Measurements from ENCODE around the gene ISLR2.
"Not testable (repeated sequence)": the region's sequence is repeated elsewhere in the genome, so short reads cannot be mapped to it uniquely, and the experiment has no call there.

Gene ISLR2

GRCh38 chr15:74130155-74130848 is at the start of gene ISLR2:
TSS of gene ISLR2 (plus strand) at chr15:74130586. CDS start at chr15:74132755, 2,169 bp downstream.
- in situ Hi-C loops (cut with MboI; ENCODE audit: low sequenced_read_pairs): no loop called here

GRCh38 chr15:74082450-74082849 is 47.9 kb upstream of the ISLR2 start, which contains the start of gene GOLGA6A:
TSS of gene GOLGA6A (minus strand) at chr15:74082550. CDS start at chr15:74082509, 41 bp downstream.
- in situ Hi-C loops (cut with MboI; ENCODE audit: low sequenced_read_pairs): not testable (repeated sequence)

GRCh38 chr15:74094567-74094966 is 35.8 kb upstream of the ISLR2 start:
- in situ Hi-C loops (cut with MboI; ENCODE audit: low sequenced_read_pairs): not testable (repeated sequence)

- in situ Hi-C loops (cut with MboI; ENCODE audit: low sequenced_read_pairs): not testable (repeated sequence)
Observed at GRCh38 chr15:74095610-74096009, 34.8 kb upstream of the ISLR2 start.

- in situ Hi-C loops (cut with MboI; ENCODE audit: low sequenced_read_pairs): not testable (repeated sequence)
Observed at GRCh38 chr15:74096753-74097474, 33.5 kb upstream of the ISLR2 start.

GRCh38 chr15:74099963-74100733 is 30.2 kb upstream of the ISLR2 start:
- in situ Hi-C loops (cut with MboI; ENCODE audit: low sequenced_read_pairs): not testable (repeated sequence)

GRCh38 chr15:74108111-74108510 is 22.3 kb upstream of the ISLR2 start:
- in situ Hi-C loops (cut with MboI; ENCODE audit: low sequenced_read_pairs): no loop called here

- in situ Hi-C loops (cut with MboI; ENCODE audit: low sequenced_read_pairs): not testable (repeated sequence)
Observed at GRCh38 chr15:74108611-74109010, 21.8 kb upstream of the ISLR2 start.

- in situ Hi-C loops (cut with MboI; ENCODE audit: low sequenced_read_pairs): no loop called here
Observed at GRCh38 chr15:74109713-74110112, 20.7 kb upstream of the ISLR2 start.

GRCh38 chr15:74120426-74120825 is 10.0 kb upstream of the ISLR2 start:
- in situ Hi-C loops (cut with MboI; ENCODE audit: low sequenced_read_pairs): loop anchor here (10.0 kb wide), 1 partner anchor 184 kb away; no protein-coding TSS in a partner anchor

- in situ Hi-C loops (cut with MboI; ENCODE audit: low sequenced_read_pairs): loop anchor here (10.0 kb wide), 1 partner anchor 184 kb away; no protein-coding TSS in a partner anchor
Observed at GRCh38 chr15:74121039-74121438, 9.3 kb upstream of the ISLR2 start.

GRCh38 chr15:74121858-74122257 is 8.5 kb upstream of the ISLR2 start:
- in situ Hi-C loops (cut with MboI; ENCODE audit: low sequenced_read_pairs): loop anchor here (10.0 kb wide), 1 partner anchor 183 kb away; no protein-coding TSS in a partner anchor

GRCh38 chr15:74122403-74123130 is 7.8 kb upstream of the ISLR2 start:
- in situ Hi-C loops (cut with MboI; ENCODE audit: low sequenced_read_pairs): loop anchor here (10.0 kb wide), 1 partner anchor 182 kb away; no protein-coding TSS in a partner anchor

- in situ Hi-C loops (cut with MboI; ENCODE audit: low sequenced_read_pairs): loop anchor here (10.0 kb wide), 1 partner anchor 182 kb away; no protein-coding TSS in a partner anchor
Observed at GRCh38 chr15:74123131-74123429, 7.3 kb upstream of the ISLR2 start.

GRCh38 chr15:74123658-74124057 is 6.7 kb upstream of the ISLR2 start:
- in situ Hi-C loops (cut with MboI; ENCODE audit: low sequenced_read_pairs): loop anchor here (10.0 kb wide), 1 partner anchor 181 kb away; no protein-coding TSS in a partner anchor

- in situ Hi-C loops (cut with MboI; ENCODE audit: low sequenced_read_pairs): loop anchor here (10.0 kb wide), 1 partner anchor 181 kb away; no protein-coding TSS in a partner anchor
Observed at GRCh38 chr15:74124196-74124595, 6.2 kb upstream of the ISLR2 start.

- in situ Hi-C loops (cut with MboI; ENCODE audit: low sequenced_read_pairs): loop anchor here (10.0 kb wide), 1 partner anchor 180 kb away; no protein-coding TSS in a partner anchor
Observed at GRCh38 chr15:74124759-74125158, 5.6 kb upstream of the ISLR2 start.

- in situ Hi-C loops (cut with MboI; ENCODE audit: low sequenced_read_pairs): loop anchor here (10.0 kb wide), 1 partner anchor 177 kb away; no protein-coding TSS in a partner anchor
Observed at GRCh38 chr15:74127255-74127953, 3.0 kb upstream of the ISLR2 start.

GRCh38 chr15:74127954-74128784 is 2.2 kb upstream of the ISLR2 start:
- in situ Hi-C loops (cut with MboI; ENCODE audit: low sequenced_read_pairs): loop anchor here (10.0 kb wide), 1 partner anchor 177 kb away; no protein-coding TSS in a partner anchor
